Measurements from ENCODE around the gene ZNF710.
"Not testable (repeated sequence)": the region's sequence is repeated elsewhere in the genome, so short reads cannot be mapped to it uniquely, and the experiment has no call there.

The ZNF710 gene, protein sequence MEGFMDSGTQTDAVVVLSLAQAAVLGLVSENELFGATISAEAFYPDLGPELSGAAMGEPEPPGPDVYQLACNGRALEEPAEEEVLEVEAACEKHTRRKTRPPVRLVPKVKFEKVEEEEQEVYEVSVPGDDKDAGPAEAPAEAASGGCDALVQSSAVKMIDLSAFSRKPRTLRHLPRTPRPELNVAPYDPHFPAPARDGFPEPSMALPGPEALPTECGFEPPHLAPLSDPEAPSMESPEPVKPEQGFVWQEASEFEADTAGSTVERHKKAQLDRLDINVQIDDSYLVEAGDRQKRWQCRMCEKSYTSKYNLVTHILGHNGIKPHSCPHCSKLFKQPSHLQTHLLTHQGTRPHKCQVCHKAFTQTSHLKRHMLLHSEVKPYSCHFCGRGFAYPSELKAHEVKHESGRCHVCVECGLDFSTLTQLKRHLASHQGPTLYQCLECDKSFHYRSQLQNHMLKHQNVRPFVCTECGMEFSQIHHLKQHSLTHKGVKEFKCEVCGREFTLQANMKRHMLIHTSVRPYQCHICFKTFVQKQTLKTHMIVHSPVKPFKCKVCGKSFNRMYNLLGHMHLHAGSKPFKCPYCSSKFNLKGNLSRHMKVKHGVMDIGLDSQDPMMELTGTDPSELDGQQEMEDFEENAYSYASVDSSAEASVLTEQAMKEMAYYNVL
- total RNA-seq = 9.7 to 14.1 reads per million in 2 donors

- peak in 2 of 5 experiments; percentile 31 to 62 for DNase-seq
Observed at GRCh38 chr15:90001062-90001682, at the start of gene ZNF710. Gene ZNF710 (plus strand): TSS chr15:90001324. CDS start chr15:90067138, 65,814 bp downstream.

DNA sequence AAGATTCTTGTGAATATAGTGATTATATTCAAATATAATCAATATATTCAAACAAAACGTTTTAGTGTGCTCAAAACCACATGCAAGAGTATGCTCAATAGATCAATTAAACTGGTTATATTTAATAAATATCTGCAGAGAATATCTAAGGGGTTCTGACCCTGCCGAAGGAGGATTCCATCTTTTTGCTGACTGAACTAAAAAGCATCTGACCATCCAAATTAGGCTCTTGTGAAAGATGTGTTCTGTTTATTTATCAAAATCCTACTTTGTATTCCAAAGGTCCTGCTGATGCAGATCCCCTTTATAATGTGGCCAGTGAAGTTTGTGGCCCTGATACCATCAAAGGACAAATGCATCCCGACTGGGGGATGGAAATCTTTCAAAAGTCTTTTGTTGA is 46.6 kb upstream of the ZNF710 start:
- DNase-seq = no peak

DNA sequence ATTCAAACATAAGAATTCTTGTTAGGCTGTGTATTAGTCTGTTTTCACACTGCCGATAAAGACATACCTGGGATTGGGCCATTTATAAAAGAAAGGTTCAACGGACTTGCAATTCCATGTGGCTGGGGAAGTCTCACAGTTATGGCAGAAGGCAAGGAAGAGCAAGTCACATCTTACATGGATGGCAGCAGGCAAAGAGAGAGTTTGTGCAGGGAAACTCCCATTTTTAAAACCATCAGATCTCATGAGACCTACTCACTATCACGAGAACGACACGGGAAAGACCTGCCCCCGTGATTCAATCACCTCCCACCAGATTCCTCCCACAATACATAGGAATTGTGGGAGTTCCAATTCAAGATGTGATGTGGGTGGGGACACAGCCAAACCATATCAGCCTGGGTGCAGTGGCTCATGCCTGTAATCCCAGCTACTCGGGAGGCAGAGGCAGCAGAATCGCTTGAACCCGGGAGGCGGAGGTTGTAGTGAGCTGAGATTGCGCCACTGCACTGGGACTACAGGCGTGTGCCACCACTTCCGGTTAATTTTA is 45.6 kb upstream of the ZNF710 start:
- not testable (repeated sequence) for DNase-seq

DNA sequence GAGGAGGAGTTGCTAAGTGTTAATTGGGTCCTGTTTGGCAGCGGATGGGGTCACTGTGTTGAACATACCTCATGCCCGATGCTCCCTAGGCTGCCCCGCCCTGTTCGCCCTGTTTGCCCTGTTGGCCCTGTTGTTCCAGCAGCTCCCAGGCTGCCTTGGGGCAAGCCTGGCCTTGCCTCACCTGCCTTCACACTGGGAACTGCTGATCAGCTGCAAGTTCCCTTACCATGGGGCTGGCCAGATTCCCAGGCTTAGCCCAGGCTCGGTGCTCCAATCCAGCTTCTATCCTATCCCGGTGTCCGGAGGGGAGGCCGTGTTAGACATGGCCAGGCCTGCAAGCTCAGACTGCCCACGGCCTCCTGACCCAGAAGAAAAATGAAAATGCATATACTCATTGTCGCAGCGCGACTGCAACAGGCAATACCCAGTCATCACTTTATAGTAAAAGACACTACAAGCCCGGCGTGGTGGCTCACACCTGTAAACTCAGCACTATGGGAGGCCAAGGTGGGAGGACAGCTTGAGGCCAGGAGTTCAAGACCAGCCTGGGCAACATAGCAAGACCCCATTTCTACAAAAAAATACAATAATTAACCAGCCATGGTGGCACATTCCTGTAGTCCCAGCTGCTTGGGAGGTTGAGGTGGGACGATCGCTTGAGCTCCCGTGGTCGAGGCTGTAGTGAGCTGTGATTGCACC is 42.9 kb upstream of the ZNF710 start:
- no peak for DNase-seq

DNA sequence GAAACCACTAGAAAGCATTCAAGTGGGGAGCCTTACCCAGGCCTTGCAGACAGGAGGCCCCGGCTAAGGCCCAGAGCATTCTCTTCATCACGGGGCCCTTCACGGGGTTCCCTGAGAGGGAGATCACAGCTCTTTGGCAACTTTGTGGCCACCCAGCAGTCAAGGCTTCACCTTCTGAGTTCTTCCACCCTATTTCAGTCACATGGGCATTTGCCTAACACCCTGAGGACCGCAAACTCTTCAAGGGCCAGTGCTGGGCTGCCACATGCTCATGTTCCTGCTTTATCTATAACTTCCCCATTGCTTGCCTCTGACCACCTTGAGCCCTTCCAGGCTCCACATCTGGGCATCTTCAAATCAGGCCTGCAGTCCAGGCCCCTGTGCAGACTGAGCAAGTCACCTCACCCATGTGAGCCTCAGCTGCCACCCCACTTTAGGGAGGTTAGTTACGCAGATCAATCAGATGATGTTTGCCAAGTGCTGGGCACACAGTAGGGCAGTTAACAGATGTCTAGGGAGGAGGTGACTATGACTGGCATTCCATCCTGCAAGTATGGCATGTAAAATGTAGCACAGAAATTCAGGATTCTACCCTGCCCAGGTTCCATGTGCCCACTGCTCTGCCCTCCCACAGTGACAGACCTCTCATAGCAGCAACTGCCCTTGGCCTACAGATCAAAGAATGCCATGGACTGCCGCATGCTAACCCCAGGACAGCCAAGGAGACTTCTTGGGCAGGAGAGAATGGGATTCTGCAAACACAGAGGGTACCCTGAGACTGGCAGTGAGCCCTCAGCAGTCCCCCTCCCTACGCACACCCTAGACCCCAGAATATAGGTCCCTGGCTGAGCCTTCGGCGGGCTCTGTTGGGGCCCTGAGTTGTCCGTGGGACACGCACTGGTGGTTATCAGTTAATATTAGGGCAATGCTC is 37.6 kb upstream of the ZNF710 start:
- no peak for DNase-seq

DNA sequence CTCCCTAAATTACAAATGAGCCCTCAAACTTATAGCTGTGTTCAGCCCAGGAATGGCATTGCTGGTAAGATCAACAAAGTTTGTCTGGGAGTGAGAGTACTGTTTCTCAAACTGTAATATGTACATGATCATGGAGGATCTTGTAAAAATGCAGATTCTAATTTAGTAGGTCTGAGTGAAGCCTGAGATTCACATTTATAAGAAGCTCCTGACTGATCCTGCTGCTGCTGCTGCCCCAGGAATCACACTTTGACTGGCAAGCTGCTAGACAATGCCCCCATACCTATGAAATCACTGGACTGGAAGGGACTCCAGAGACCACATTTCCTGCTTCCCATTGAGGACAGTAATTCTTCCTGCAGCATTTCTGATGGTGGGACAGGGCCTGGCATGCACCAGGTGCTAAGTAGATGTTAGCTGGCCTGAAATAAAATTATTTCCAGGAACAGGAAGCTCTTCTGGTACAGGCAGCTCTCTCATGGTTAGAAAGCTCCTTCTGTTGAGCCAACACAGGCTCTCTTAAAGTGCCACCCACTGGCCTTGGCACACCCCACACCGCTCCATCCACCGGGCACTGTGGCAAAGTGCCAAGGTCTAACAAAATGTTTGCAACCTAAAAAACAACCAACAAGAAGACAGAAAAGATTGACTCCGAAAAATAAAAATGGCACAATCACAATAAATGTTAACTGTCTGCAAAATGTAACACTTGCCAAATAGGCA is 36.7 kb upstream of the ZNF710 start:
- DNase-seq = peak in 1 of 5 experiments; percentile 14

- no peak for DNase-seq
Observed at GRCh38 chr15:89967881-89968280, 33.2 kb upstream of the ZNF710 start.

DNA sequence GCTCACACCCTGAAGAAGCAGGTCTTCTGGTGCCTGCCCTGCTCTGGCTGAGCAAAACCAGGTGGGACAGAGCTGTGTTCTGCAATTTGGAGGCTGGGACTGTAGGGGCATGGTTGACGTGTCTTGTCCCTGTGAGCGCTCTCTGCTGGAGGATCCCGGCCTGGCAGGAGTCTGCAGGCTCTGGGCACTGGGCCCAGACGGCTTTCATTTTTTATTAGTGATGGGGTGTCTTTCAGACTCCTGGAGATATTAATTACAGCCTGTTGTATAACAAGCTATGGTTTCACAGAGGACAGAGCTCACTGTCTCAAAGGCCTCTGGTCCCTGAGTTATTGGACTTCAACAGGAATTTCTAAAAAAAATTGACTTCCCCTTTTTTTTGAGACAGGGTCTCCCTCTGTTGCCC is 29.5 kb upstream of the ZNF710 start:
- peak in 4 of 5 experiments; percentile 5 to 82 (median 24) for DNase-seq

DNA sequence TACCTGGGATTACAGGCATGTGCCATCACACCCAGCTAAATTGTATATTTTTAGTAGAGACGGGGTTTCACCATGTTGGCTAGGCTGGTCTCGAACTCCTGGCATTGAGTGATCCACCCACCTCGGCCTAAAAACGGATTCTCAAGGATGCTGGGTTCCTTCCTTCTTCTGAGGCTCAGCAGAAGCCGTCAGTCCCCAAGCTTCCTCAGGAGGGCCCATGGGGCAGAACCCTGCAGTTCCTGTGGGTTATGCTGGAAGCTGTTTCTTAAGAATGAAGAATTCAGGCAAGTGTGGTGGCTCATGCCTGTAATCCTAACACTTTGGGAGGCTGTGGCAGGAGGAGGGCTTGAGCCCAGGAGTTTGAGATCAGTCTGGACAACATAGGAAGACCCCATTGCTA is 29.0 kb upstream of the ZNF710 start:
- no peak for DNase-seq

DNA sequence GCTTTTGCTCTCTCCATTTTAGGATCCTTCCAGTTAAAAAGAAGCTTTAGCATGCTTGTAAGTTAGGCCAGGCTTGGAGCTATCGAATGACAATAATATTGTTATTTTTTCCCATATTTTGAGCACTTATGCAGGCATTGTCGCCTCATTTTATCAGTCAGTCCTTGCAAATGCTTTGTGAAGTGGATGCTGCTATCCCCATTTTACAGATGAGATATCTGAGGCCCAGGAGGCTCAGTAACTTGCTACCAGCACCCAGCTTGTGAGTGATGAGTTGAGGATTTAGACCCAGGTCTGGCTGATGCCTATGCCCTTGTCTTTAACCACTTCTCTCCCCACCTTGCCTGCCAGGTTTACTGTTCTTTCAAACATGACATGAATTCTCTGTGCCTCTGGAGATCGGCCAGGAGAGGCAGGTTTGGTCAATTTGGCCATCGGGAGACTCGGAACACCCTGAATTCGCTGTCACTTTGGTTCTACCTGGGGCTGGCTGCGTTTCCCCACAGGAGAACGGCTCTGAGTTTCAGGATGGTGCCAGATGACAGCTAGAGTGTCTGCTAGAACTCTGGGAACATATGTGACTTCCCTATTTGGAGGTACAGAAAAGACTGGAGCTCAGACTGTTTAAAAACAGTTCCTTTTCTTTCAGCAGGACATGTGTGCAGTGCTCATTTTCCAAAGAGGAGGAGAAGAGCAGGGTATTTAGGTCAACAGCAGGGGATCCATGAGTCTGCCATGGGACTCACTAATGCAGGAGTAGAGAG is 25.5 kb upstream of the ZNF710 start:
- DNase-seq = no peak

DNA sequence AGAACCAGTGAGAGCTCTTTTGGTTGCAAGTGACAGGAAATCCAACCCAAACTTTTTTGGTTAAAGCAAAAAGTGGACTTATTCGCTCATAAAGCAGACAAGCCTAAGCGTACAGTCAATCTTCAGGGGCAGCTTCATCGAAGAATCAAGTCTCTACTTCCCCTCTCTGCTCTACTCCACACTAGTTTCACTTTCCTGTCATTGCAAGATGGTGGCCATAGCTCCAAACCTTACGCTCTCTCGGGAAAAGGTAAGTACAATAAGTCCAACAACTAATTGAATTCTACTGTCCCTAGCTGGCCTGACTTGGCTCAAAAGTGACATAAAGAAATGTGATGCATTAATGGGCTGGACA is 24.9 kb upstream of the ZNF710 start:
- DNase-seq = no peak

DNA sequence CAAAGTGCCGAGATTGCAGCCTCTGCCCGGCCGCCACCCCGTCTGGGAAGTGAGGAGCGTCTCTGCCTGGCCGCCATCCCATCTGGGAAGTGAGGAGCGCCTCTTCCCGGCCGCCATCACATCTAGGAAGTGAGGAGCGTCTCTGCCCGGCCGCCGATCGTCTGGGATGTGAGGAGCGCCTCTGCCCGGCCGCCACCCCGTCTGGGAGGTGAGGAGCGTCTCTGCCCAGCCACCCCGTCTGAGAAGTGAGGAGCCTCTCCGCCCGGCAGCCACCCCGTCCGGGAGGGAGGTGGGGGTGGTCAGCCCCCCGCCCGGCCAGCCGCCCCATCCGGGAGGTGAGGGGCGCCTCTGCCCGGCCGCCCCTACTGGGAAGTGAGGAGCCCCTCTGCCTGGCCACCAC is 23.3 kb upstream of the ZNF710 start:
- not testable (repeated sequence) for DNase-seq

DNA sequence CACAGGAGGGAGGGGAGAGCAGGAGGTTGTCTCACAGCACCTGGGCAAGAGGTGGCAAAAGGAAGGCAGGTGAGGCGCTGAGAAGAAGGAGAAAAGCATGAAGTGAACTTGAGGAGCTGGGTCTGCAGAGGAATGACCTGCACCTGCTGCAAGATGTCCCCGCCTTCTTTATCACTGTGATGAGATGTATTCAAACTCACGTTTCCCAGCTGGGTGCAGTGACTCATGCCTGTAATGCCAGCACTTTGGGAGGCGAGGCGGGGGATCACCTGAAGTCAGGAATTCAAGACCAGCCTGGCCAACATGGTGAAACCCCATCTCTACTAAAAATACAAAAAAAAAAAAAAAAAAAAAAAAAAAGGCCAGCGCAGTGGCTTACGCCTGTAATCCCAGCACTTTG is 22.2 kb upstream of the ZNF710 start:
- DNase-seq = no peak

DNA sequence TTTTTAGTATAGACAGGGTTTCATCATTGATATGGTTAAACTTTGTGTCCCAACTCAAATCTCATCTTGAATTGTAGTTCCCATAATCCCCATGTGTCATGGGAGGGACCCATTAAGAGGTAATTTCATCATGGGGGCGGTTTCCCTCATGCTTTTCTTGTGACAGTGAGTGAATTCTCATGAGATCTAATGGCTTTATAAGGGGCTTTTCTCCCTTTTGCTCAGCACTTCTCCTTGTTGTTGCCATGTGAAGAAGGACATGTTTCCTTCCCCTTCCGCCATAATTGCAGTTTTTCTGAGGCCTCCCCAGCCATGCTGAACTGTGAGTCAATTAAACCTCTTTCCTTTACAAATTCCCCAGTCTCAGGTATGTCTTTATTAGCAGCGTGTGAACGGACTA is 20.2 kb upstream of the ZNF710 start:
- DNase-seq = no peak

GRCh38 chr15:89982315-89983055 is 18.6 kb upstream of the ZNF710 start:
- DNase-seq = no peak

- no peak for DNase-seq
Observed at GRCh38 chr15:89984001-89984400, 17.1 kb upstream of the ZNF710 start.

DNA sequence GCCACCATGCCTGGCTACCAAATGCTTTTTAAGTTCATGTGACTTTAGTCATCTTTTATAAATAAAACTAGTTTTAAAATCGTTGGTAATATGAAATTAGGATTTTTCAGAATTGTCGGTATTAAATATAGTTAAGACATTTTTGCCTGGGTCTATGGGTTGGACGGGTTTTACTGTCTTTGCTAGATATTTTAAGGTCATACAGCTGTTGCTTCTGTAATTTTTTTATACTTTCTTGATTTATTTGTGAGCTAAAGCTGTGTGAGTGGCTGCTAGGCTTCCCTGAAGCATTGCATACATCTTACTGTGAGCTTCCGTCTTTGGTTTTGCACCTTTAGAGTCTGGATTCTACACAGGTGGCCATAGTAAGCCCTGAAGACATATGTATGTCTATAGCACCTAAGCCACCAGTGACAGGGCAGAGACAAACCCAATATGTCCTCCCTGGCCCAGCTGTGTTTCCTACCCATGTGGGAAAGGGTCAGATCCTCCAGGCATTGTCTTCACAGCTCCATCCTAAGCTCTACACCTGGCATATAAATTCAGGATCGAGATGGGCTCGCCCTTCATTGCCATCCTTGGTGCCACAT is 16.6 kb upstream of the ZNF710 start:
- no peak for DNase-seq

- no peak for DNase-seq
Observed at GRCh38 chr15:89985111-89985510, 16.0 kb upstream of the ZNF710 start.

DNA sequence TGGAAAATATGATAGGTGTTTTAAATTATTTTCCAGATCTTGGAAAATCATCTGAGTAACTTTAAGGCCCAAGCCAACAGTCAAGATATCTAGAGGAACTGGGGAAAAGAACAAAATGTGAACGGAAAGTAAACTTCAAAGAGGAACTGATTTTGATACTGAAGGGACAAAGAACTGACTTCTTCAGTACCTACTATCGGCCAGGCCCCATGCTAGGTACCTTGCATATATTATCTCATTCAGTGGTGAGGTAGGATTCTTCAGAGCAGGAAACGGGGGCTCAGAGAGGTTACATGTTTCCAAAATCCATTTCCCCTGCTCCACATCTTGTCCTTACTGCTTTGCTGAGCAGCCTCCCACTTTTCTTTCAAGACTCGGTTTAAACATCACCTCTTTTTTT is 9.8 kb upstream of the ZNF710 start:
- no peak for DNase-seq

Measured in T-helper 2 cell (primary cell).